GM10266 (cell line): Measurements from ENCODE around the gene VEZT.

Source experiments
- DNase-seq: peaks from one replicate; pipeline ENCODE4 v3.0.0; 2012; ENCODE audit errors: extremely low spot score
- TF ChIP-seq, protein P1 (sequence below): IDR thresholded peaks from 2 replicates; pipeline ENCODE4 v1.5.1; 2012; ENCODE audit warnings: mild to moderate bottlenecking, low read depth; ENCODE audit not compliant: control insufficient read depth, insufficient read depth; ENCODE audit errors: missing control alignments

Gene VEZT

DNA sequence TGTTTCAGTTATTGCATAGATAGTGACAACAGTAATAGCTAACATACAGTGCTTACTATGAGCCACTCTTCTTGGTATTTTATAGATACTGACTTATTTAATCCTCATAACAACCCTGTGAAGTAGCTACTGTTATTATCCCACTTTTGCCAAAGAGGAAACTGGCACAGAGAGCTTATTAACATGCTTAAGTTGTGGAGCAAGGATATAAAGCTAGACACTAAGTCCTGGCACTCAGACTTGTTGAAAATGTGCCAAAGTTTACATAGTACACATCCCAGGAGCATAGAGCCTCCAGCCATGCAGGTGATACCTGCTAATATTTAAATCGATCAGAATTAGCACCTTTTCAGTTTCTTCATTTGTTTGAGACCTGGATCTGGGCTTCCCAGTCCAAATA, 41.8 kb downstream of the VEZT start:
- DNase-seq = no peak
- TF ChIP-seq, protein P1, sequence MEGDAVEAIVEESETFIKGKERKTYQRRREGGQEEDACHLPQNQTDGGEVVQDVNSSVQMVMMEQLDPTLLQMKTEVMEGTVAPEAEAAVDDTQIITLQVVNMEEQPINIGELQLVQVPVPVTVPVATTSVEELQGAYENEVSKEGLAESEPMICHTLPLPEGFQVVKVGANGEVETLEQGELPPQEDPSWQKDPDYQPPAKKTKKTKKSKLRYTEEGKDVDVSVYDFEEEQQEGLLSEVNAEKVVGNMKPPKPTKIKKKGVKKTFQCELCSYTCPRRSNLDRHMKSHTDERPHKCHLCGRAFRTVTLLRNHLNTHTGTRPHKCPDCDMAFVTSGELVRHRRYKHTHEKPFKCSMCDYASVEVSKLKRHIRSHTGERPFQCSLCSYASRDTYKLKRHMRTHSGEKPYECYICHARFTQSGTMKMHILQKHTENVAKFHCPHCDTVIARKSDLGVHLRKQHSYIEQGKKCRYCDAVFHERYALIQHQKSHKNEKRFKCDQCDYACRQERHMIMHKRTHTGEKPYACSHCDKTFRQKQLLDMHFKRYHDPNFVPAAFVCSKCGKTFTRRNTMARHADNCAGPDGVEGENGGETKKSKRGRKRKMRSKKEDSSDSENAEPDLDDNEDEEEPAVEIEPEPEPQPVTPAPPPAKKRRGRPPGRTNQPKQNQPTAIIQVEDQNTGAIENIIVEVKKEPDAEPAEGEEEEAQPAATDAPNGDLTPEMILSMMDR = no peak

DNA sequence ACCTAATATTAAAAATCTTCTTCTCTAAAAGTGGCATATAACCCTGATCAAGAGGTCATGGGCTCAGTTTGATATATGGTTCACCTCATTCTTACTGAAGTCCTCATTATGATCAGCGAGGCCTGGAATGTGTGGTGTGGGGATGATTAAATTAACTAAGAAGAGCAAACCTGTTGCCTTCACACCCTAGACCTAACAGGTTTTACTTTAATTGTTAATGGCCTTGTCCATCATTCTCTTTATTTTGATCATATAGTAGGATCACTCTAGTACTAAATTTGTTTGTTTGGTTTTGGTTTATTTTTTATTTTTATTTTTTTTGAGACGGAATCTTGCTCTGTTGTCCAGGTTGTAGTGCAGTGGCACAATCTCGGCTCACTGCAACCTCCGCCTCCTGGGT, 43.5 kb downstream of the VEZT start:
- no peak for DNase-seq
- TF ChIP-seq, protein P1 = no peak

DNA sequence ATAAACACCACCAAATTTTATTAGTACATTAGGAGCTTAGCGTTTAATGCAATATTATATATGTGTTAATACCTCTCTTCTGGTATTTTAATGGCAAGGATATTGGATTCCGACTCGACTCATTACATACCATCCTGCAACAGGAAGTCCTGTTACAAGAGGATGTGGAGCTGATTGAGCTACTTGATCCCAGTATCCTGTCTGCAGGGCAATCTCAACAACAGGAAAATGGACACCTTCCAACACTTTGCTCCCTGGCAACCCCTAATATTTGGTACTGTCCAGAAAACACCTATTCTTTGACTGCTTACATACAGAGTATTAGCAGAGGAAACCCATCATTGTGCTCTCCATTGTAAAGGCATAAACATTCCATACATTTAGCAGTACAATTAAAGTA, 45.2 kb downstream of the VEZT start:
- TF ChIP-seq, protein P1 = no peak
- DNase-seq = no peak

DNA sequence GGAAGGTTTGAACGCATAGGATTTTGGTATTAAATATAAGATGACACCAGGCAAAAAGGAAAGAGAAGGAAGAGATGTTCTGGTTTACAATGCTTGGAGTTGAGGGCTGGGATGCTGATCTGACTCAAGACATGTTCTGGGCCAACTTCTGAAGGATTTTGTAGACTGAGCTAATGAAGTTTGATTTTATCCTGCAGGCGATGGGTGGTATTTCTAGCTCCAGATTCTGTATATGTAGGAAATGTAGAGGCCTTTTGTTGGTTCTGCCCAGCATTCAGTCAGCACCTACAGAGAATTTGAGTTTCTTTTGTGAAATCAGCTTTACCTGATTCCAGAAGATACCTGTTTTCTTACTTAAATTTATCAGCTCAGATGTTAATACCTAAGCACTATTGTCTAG, 48.2 kb downstream of the VEZT start:
- TF ChIP-seq, protein P1 = no peak
- no peak for DNase-seq

DNA sequence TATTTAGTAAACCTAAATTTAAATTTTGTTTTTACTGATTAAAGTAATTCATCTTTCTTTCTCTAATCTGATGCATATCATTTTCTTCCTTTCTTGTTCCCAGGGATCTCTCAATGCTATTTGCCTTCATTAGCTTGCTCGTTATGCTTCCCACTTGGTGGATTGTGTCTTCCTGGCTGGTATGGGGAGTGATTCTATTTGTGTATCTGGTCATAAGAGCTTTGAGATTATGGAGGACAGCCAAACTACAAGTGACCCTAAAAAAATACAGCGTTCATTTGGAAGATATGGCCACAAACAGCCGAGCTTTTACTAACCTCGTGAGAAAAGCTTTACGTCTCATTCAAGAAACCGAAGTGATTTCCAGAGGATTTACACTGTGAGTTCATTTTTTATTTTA, 48.6 kb downstream of the VEZT start:
- no peak for DNase-seq
- TF ChIP-seq, protein P1 = no peak

DNA sequence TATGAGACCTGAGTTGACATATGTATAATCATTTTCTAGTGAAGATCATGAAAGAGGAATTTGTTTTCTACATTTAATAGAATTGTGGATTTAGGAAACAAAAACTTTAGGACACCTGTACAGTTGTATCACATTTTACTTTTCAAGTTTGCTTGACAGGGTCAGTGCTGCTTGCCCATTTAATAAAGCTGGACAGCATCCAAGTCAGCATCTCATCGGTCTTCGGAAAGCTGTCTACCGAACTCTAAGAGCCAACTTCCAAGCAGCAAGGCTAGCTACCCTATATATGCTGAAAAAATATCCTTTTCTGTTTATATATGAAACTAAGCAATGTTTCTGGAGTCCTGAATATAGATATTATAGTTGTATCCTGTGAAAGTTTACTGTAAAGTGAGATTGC, 52.3 kb downstream of the VEZT start:
- TF ChIP-seq, protein P1 = no peak
- DNase-seq = no peak

DNA sequence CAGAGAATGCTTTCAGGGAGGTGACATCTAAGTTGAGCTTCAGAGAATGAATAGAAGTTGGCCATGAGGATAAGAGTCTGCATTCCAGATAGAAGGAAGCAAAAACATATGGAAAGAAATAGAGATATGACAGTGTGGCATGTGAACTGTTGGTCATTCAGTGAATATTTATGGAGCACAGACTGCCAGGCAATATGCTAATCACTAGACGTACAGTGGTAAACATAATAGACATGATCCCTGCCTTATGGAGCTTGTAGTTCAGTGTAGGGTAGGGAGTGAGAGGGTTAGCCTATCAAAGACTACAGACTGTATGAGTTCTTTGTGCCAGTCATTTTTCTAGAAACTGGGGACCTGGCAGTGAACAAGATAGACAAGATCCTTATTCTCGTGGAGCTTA, 53.9 kb downstream of the VEZT start:
- TF ChIP-seq, protein P1 = no peak
- no peak for DNase-seq
